CD4-positive, alpha-beta T cell (primary cell): ENCODE results near the gene MAGEB2. TPM values are rescaled to one million over a fixed set of nuclear protein-coding genes. Genes with fewer than 3 reads are reported as not detected.
"Not testable (repeated sequence)": the region's sequence is repeated elsewhere in the genome, so short reads cannot be mapped to it uniquely, and the experiment has no call there.

ENCODE experiments used
- ATAC-seq: fragments of 200-7000 bp; cut with Tn5 transposase; one replicate; pipeline ENCODE4 v1.10.0; 2022; ENCODE audit warnings: mild to moderate bottlenecking; ENCODE audit not compliant: poor library complexity
- CTCF ChIA-PET: fragments of 350-600 bp; sonication (Branson Sonifier 250); formaldehyde crosslinking; loops from one replicate; lab custom pipeline; 2021; ENCODE audit warnings: antibody characterized with exemption, inconsistent platforms; lab: Charles Lee
- POLR2A ChIA-PET: fragments of 350-600 bp; sonication (Branson Sonifier 250); formaldehyde crosslinking; loops from one replicate; lab custom pipeline; 2021; ENCODE audit warnings: antibody characterized with exemption, inconsistent platforms; lab: Charles Lee
- DNase-seq, 14 experiments: peaks; one replicate each; pipeline ENCODE4 v3.0.0-alpha.2; 2013 to 2020; ENCODE audit warnings: mixed read lengths in 2 of 14
- H3K27ac ChIP-seq, 2 donors: one replicate each; pipeline versions ENCODE4 v1.5.1 to v1.7.0; 2013; ENCODE audit warnings: low read length in 2 of 2, low read depth in 1 of 2, mild to moderate bottlenecking in 1 of 2
- H3K27me3 ChIP-seq, 2 experiments: 1 replicate in 1 of 2; 2 replicates in 1 of 2; pipeline versions ENCODE4 v1.6.1 to v1.7.0; 2013; ENCODE audit warnings: low read length in 2 of 2, control low read depth in 1 of 2, mild to moderate bottlenecking in 1 of 2, moderate library complexity in 1 of 2; ENCODE audit not compliant: insufficient read depth in 2 of 2, control insufficient read depth in 1 of 2
- H3K36me3 ChIP-seq: one replicate; pipeline ENCODE4 v1.6.1; 2013; ENCODE audit warnings: low read length, control low read depth; ENCODE audit not compliant: insufficient read depth
- H3K4me1 ChIP-seq: one replicate; pipeline ENCODE4 v1.6.1; 2013; ENCODE audit warnings: low read length, control low read depth; ENCODE audit not compliant: insufficient read depth
- H3K4me3 ChIP-seq: one replicate; pipeline ENCODE4 v1.5.1; 2013; ENCODE audit warnings: mild to moderate bottlenecking, low read length, moderate library complexity
- H3K9me3 ChIP-seq, 2 experiments: 1 replicate in 1 of 2; 2 replicates in 1 of 2; pipeline versions ENCODE4 v1.6.1 to v1.7.0; 2013; ENCODE audit warnings: low read length in 2 of 2, mild to moderate bottlenecking in 2 of 2, control low read depth in 1 of 2, moderate library complexity in 1 of 2; ENCODE audit not compliant: control insufficient read depth in 1 of 2, insufficient read depth in 1 of 2
- H3K27ac Mint-ChIP-seq: one replicate; pipeline ENCODE4 v1.8.0; 2020; ENCODE audit warnings: mixed read lengths
- H3K27me3 Mint-ChIP-seq: one replicate; pipeline ENCODE4 v1.8.0; 2021; ENCODE audit warnings: mixed read lengths
- H3K36me3 Mint-ChIP-seq: one replicate; pipeline ENCODE4 v1.8.0; 2021; ENCODE audit warnings: low read depth, mixed read lengths
- H3K4me1 Mint-ChIP-seq: one replicate; pipeline ENCODE4 v1.8.0; 2021; ENCODE audit warnings: low read depth, mixed read lengths
- H3K4me3 Mint-ChIP-seq: one replicate; pipeline ENCODE4 v1.8.0; 2020; ENCODE audit warnings: mild to moderate bottlenecking, mixed read lengths
- H3K9me3 Mint-ChIP-seq: one replicate; pipeline ENCODE4 v1.8.0; 2020; ENCODE audit warnings: mixed read lengths
- intact Hi-C, 2 experiments: fragments of 100-400 bp; cut with DNase I in 1 of 2; cut with micrococcal nuclease in 1 of 2; formaldehyde crosslinking; loops; one replicate each; pipeline versions ENCODE4 v1.15.1 to v1.9.0; 2023 to 2025; cut with DNase I, micrococcal nuclease
- total RNA-seq, 174 experiments: library from RNA in 2 of 174; stranded (reverse) in 2 of 174; gene quantifications; one replicate each; pipeline ENCODE4 v1.2.3 and lab custom pipeline; 2021 to 2026
- TF ChIP-seq, protein P1 (sequence below): fragments of 200-600 bp; IDR thresholded peaks from one replicate; pipeline ENCODE4 v1.8.0; 2022; ENCODE audit warnings: antibody characterized with exemption, mild to moderate bottlenecking

MAGEB2 gene
- total RNA-seq, 2 experiments from 2014 or later: not detected

DNA sequence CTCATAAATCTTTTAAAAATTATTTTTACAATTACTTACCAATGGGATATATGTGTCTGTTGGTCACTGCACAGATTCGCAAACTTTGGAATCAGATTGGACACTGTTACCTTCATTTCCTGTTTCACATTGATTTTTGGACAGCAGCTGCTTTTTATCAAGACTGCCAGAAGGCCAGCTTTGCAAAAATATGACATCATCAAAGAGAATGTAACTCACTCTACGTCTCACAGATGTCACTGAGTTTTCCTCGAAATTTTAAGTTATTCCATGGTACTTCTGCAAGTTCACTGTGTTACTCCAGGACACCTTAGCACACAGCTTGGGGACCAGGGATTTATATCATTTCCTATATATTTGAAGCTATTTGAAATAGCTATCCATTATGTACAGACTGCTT lies 31.8 kb upstream of the MAGEB2 start:
- intact Hi-C loops: no loop called here
- no peaks in the 10 kb centered on the region for H3K36me3 Mint-ChIP-seq
- no peaks in the 10 kb centered on the region for H3K36me3 ChIP-seq
- H3K27ac ChIP-seq: no peak overlapping the region
- no peaks in the 10 kb centered on the region for H3K9me3 ChIP-seq
- H3K4me1 ChIP-seq: no peaks in the 10 kb centered on the region
- DNase-seq (no peak), ATAC-seq (no peak)
- no peak overlapping the region for H3K4me3 ChIP-seq
- H3K27me3 Mint-ChIP-seq: no peaks in the 10 kb centered on the region
- no peaks in the 10 kb centered on the region for H3K4me1 Mint-ChIP-seq
- H3K27ac Mint-ChIP-seq: no peak overlapping the region
- CTCF ChIA-PET: no interaction called here
- no peaks in the 10 kb centered on the region for H3K9me3 Mint-ChIP-seq
- H3K4me3 Mint-ChIP-seq: no peak overlapping the region
- no peaks in the 10 kb centered on the region for H3K27me3 ChIP-seq
- POLR2A ChIA-PET: no interaction called here
- TF ChIP-seq, protein P1, sequence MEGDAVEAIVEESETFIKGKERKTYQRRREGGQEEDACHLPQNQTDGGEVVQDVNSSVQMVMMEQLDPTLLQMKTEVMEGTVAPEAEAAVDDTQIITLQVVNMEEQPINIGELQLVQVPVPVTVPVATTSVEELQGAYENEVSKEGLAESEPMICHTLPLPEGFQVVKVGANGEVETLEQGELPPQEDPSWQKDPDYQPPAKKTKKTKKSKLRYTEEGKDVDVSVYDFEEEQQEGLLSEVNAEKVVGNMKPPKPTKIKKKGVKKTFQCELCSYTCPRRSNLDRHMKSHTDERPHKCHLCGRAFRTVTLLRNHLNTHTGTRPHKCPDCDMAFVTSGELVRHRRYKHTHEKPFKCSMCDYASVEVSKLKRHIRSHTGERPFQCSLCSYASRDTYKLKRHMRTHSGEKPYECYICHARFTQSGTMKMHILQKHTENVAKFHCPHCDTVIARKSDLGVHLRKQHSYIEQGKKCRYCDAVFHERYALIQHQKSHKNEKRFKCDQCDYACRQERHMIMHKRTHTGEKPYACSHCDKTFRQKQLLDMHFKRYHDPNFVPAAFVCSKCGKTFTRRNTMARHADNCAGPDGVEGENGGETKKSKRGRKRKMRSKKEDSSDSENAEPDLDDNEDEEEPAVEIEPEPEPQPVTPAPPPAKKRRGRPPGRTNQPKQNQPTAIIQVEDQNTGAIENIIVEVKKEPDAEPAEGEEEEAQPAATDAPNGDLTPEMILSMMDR: no peak

DNA sequence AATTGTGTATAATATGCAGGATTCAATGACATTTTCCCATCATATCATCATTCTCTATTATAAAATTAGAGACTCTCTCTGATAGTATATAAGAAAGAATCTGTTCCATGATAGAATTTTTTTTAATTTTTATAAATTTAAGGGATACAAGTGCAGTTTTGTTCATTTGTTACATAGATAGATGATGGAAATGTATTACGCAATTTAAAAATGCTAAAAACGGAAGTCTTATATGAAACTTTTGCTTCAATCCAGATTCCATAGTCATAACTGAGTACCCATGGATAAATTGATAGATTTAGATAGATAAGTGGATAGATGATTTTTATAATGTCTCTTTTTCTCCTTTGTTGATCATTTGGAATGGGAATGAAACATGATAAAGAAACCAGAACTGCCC lies 24.9 kb upstream of the MAGEB2 start:
- no peak overlapping the region for H3K4me3 Mint-ChIP-seq
- ChIA-PET CTCF (no interaction called here), POLR2A (no interaction called here)
- ATAC-seq: no peak
- H3K9me3 Mint-ChIP-seq: no peaks in the 10 kb centered on the region
- H3K4me1 Mint-ChIP-seq: no peaks in the 10 kb centered on the region
- intact Hi-C loops: no loop called here
- DNase-seq: no peak
- H3K27ac ChIP-seq: no peak overlapping the region
- no peaks in the 10 kb centered on the region for H3K36me3 ChIP-seq
- H3K4me1 ChIP-seq: no peaks in the 10 kb centered on the region
- peaks cover 0 to under 1% of the 10 kb centered on the region in 2 experiments for H3K27me3 ChIP-seq
- H3K4me3 ChIP-seq: no peak overlapping the region
- TF ChIP-seq, protein P1: no peak
- no peaks in the 10 kb centered on the region for H3K36me3 Mint-ChIP-seq
- H3K27me3 Mint-ChIP-seq: peaks cover 4% of the 10 kb centered on the region
- no peaks in the 10 kb centered on the region for H3K9me3 ChIP-seq
- no peak overlapping the region for H3K27ac Mint-ChIP-seq

DNA sequence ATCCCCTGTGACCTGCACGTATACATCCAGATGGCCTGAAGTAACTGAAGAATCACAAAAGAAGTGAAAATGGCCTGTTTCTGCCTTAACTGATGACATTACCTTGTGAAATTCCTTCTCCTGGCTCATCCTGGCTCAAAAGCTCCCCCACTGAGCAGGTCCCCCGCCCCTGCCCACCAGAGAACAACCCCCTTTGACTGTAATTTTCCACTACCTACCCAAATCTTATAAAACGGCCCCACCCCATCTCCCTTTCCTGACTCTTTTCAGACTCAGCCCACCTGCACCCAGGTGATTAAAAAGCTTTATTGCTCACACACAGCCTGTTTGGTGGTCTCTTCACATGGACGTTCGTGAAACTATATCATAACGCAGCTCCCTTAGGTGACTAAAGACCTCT lies 21.5 kb upstream of the MAGEB2 start:
- H3K4me3 ChIP-seq, H3K9me3 ChIP-seq, intact Hi-C loops, H3K27me3 ChIP-seq, H3K4me3 Mint-ChIP-seq, H3K27ac ChIP-seq, H3K27ac Mint-ChIP-seq, ATAC-seq, H3K4me1 ChIP-seq, DNase-seq, H3K36me3 Mint-ChIP-seq, H3K4me1 Mint-ChIP-seq, H3K27me3 Mint-ChIP-seq, POLR2A ChIA-PET, H3K36me3 ChIP-seq, H3K9me3 Mint-ChIP-seq, CTCF ChIA-PET: not testable (repeated sequence)

DNA sequence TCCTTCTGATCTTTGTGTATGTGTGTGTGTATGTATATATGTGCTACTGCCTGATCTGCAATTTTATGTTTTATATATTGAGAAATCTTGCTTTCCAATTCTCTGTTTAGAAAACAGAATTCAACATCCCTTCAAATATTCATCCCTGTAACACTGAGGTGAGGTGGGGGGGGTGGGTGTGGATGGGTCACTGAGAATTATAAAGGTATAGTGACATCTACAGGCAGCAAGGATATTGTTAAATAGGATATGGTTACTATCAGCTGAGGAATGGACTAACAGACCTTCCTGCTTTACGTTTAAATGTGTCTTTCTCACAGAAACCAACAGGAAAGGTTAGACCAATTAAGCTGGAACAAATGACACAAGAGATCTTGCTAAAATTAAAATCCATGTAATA lies 19.0 kb upstream of the MAGEB2 start:
- no peaks in the 10 kb centered on the region for H3K9me3 Mint-ChIP-seq
- H3K4me3 ChIP-seq: no peak overlapping the region
- no peaks in the 10 kb centered on the region for H3K36me3 Mint-ChIP-seq
- POLR2A ChIA-PET: no interaction called here
- CTCF ChIA-PET: no interaction called here
- intact Hi-C loops: no loop called here
- DNase-seq (no peak), ATAC-seq (no peak)
- H3K27ac Mint-ChIP-seq: no peak overlapping the region
- no peaks in the 10 kb centered on the region for H3K27me3 Mint-ChIP-seq
- H3K4me1 ChIP-seq: no peaks in the 10 kb centered on the region
- no peaks in the 10 kb centered on the region for H3K4me1 Mint-ChIP-seq
- TF ChIP-seq, protein P1: no peak
- no peak overlapping the region for H3K4me3 Mint-ChIP-seq
- H3K36me3 ChIP-seq: no peaks in the 10 kb centered on the region
- no peaks in the 10 kb centered on the region for H3K9me3 ChIP-seq
- H3K27ac ChIP-seq: no peak overlapping the region
- H3K27me3 ChIP-seq: peaks cover 0 to 4% of the 10 kb centered on the region in 2 experiments
